ENCODE data around the gene S100A9. TPM values are rescaled to one million over a fixed set of nuclear protein-coding genes. Genes with fewer than 3 reads are reported as not detected.

Gene S100A9
- total RNA-seq, 1 experiment from 2014 or later, result 559 TPM

DNA sequence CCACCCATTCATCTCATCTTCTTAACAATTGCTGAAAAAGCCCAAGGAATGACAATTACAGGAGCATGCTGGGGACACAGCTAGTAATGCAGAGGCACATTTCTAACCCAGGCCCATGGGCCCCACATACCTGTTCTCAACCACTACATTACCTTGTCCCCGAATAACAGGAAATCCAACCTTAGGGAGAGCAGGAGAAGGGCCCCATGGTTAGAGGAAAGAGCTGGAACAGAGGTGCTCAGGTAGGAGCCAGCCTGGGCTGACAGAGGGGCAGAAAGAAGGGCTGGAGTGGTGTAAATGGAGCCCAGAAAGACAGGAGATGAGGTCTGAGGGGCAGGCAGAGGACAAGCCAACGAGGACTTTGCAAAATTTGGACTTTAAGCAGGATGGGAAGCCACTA, 44.6 kb downstream of the S100A9 start:
- no peak overlapping the region for H2AFZ ChIP-seq (ENCODE audit: low read length)
- ATAC-seq (no peak), DNase-seq (no peak)
- no peaks in the 10 kb centered on the region for H3K4me1 ChIP-seq (ENCODE audit: insufficient read depth, low read length)
- no peaks in the 10 kb centered on the region for H3F3A ChIP-seq (ENCODE audit: low read length, unreplicated experiment)
- no peak overlapping the region for H3K9ac ChIP-seq (ENCODE audit: low read length)
- no peaks in the 10 kb centered on the region for H3K9me3 ChIP-seq (ENCODE audit: low read length)
- TF ChIP-seq, protein P1, sequence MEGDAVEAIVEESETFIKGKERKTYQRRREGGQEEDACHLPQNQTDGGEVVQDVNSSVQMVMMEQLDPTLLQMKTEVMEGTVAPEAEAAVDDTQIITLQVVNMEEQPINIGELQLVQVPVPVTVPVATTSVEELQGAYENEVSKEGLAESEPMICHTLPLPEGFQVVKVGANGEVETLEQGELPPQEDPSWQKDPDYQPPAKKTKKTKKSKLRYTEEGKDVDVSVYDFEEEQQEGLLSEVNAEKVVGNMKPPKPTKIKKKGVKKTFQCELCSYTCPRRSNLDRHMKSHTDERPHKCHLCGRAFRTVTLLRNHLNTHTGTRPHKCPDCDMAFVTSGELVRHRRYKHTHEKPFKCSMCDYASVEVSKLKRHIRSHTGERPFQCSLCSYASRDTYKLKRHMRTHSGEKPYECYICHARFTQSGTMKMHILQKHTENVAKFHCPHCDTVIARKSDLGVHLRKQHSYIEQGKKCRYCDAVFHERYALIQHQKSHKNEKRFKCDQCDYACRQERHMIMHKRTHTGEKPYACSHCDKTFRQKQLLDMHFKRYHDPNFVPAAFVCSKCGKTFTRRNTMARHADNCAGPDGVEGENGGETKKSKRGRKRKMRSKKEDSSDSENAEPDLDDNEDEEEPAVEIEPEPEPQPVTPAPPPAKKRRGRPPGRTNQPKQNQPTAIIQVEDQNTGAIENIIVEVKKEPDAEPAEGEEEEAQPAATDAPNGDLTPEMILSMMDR (conservative IDR thresholded peaks at IDR 0.05; ENCODE audit: low read depth, low read length), result no peak
- no peak for TF ChIP-seq EZH2 (IDR thresholded peaks at IDR 0.05; ENCODE audit: low read length, unreplicated experiment)
- TF ChIP-seq EZH2phosphoT487 (IDR thresholded peaks at IDR 0.05; ENCODE audit: borderline replicate concordance, low read length), result no peak
- intact Hi-C loops (cut with micrococcal nuclease), result no loop called here
- peaks cover 90% of the 10 kb centered on the region for H3K27me3 ChIP-seq (ENCODE audit: low read length)
- no peaks in the 10 kb centered on the region for H3K9me2 ChIP-seq (replicated peaks; ENCODE audit: low read length)
- no peaks in the 10 kb centered on the region for H4K20me1 ChIP-seq (ENCODE audit: low read length)
- H3K79me2 ChIP-seq (ENCODE audit: low read length), result no peaks in the 10 kb centered on the region
- ChIA-PET CTCF (no interaction called here), POLR2A (ENCODE audit: unreplicated experiment) (no interaction called here)
- BruUV-seq (replicated peaks), result no TSS peak
- no peak overlapping the region for H3K4me2 ChIP-seq (ENCODE audit: low read length)
- H3K36me3 ChIP-seq (ENCODE audit: low read depth, low read length), result no peaks in the 10 kb centered on the region
- no peak overlapping the region for H3K4me3 ChIP-seq (ENCODE audit: low read length)
- H3K27ac ChIP-seq (ENCODE audit: low read length), result no peak overlapping the region

DNA sequence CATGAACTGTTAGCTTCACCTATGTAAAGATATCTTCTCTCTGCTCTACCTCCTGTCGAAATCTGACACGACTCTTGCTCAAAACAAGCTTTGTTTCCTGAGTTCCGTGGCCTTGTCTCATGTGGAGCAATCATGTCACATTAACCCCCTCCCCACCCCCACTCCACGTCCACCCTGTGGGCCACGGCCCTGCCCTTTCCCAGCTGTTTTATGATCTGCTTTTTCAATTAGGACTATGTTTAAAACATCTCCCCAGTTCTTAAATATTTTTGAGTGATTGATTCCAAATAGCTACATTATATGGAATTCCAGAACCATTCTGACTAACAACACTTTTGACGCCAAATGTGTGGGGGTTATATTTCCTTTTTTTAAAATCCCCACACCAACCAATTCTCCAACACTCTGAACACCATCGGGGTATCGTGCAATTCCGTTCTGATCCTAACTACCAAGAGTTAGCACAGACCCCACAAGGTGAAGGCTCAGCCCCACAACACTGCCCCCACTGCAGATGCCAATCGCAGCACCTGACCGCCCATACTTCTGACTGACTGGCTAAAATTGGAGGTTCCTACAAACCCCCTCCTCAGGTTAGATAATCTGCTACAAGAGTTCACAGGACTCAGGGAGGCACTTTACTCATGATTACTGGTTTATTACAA, 45.9 kb downstream of the S100A9 start:
- Histone ChIP-seq H3K9me3 (ENCODE audit: low read length) (no peaks in the 10 kb centered on the region), H3K4me1 (ENCODE audit: insufficient read depth, low read length) (no peaks in the 10 kb centered on the region), H3K27me3 (ENCODE audit: low read length) (peaks cover 87% of the 10 kb centered on the region), H3K4me3 (ENCODE audit: low read length) (no peak overlapping the region), H3K27ac (ENCODE audit: low read length) (no peak overlapping the region), H3K79me2 (ENCODE audit: low read length) (no peaks in the 10 kb centered on the region), H3F3A (ENCODE audit: low read length, unreplicated experiment) (no peaks in the 10 kb centered on the region), H4K20me1 (ENCODE audit: low read length) (no peaks in the 10 kb centered on the region), H3K9ac (ENCODE audit: low read length) (no peak overlapping the region), H2AFZ (ENCODE audit: low read length) (no peak overlapping the region), H3K36me3 (ENCODE audit: low read depth, low read length) (no peaks in the 10 kb centered on the region), H3K9me2 (replicated peaks; ENCODE audit: low read length) (no peaks in the 10 kb centered on the region), H3K4me2 (ENCODE audit: low read length) (no peak overlapping the region)
- DNase-seq (no peak), ATAC-seq (no peak)
- intact Hi-C loops (cut with micrococcal nuclease), result loop anchor here (2.0 kb wide), 1 partner anchor 49 kb away; no protein-coding TSS in a partner anchor
- ChIA-PET POLR2A (ENCODE audit: unreplicated experiment) (no interaction called here), CTCF (interaction anchor here (0.6 kb wide), 1 partner anchor 23 kb away, joined by 5 read pairs; no protein-coding TSS in a partner anchor)
- no peak for TF ChIP-seq EZH2 (IDR thresholded peaks at IDR 0.05; ENCODE audit: low read length, unreplicated experiment)
- no peak for TF ChIP-seq EZH2phosphoT487 (IDR thresholded peaks at IDR 0.05; ENCODE audit: borderline replicate concordance, low read length)
- TF ChIP-seq, protein P1 (conservative IDR thresholded peaks at IDR 0.05; ENCODE audit: low read depth, low read length), result no peak
- BruUV-seq (replicated peaks), result no TSS peak

DNA sequence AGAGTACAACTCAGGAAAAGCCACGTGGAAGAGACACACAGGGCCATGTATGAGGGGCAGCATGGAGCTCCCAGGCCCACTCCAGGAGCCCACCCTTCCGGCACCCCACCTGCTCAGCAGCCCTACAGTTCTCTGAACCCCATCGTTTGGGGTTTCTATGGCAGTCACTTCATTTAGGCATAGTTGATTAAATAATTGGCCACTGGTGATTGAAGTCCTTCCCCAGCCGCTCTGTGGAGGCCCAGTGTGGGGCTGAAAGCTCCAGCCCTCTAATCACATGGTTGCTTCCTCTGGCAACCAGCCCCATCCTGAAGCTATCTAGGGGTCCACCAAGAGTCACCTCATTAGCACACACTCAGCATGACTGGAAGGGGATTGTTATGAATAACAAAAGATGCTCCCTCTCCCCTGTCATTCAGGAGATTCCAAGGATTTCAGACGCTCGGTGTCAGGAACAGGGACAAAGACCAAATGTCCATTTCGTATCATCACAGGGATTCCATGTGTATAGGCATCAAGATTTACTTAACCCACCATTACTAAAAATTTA, 46.5 kb downstream of the S100A9 start:
- CTCF ChIA-PET, result interaction anchor here (0.6 kb wide), 2 partner anchors 23 to 90 kb away, joined by 4 to 5 read pairs; no protein-coding TSS in a partner anchor
- no TSS peak for BruUV-seq (replicated peaks)
- ATAC-seq, result no peak

More for the DNA sequence above, 46.5 kb downstream of the S100A9 start:
- H3K4me3 ChIP-seq (ENCODE audit: low read length), result no peak overlapping the region
- H2AFZ ChIP-seq (ENCODE audit: low read length), result no peak overlapping the region
- no peak for DNase-seq
- H3K27ac ChIP-seq (ENCODE audit: low read length), result no peak overlapping the region
- H3F3A ChIP-seq (ENCODE audit: low read length, unreplicated experiment), result no peaks in the 10 kb centered on the region
- no peaks in the 10 kb centered on the region for H3K36me3 ChIP-seq (ENCODE audit: low read depth, low read length)
- H3K9me3 ChIP-seq (ENCODE audit: low read length), result no peaks in the 10 kb centered on the region
- TF ChIP-seq EZH2 (IDR thresholded peaks at IDR 0.05; ENCODE audit: low read length, unreplicated experiment), result no peak
- TF ChIP-seq, protein P1 (conservative IDR thresholded peaks at IDR 0.05; ENCODE audit: low read depth, low read length), result no peak
- H3K79me2 ChIP-seq (ENCODE audit: low read length), result no peaks in the 10 kb centered on the region
- H3K4me2 ChIP-seq (ENCODE audit: low read length), result no peak overlapping the region
- H4K20me1 ChIP-seq (ENCODE audit: low read length), result no peaks in the 10 kb centered on the region
- H3K4me1 ChIP-seq (ENCODE audit: insufficient read depth, low read length), result no peaks in the 10 kb centered on the region
- no peaks in the 10 kb centered on the region for H3K9me2 ChIP-seq (replicated peaks; ENCODE audit: low read length)
- H3K9ac ChIP-seq (ENCODE audit: low read length), result no peak overlapping the region
- intact Hi-C loops (cut with micrococcal nuclease), result loop anchor here (2.0 kb wide), 1 partner anchor 49 kb away; no protein-coding TSS in a partner anchor
- POLR2A ChIA-PET (ENCODE audit: unreplicated experiment), result no interaction called here
- H3K27me3 ChIP-seq (ENCODE audit: low read length), result peaks cover 81% of the 10 kb centered on the region
